Measurements from ENCODE around the gene TMBIM6. TPM values are rescaled to one million over a fixed set of nuclear protein-coding genes. Genes with fewer than 3 reads are reported as not detected.

Gene TMBIM6
- total and polyA plus RNA-seq, 9 of the 15 experiments (the other 6 are each of a cell fraction or from before 2014, with no cell fraction given) = 147 to 1,288 (median 352) TPM

DNA sequence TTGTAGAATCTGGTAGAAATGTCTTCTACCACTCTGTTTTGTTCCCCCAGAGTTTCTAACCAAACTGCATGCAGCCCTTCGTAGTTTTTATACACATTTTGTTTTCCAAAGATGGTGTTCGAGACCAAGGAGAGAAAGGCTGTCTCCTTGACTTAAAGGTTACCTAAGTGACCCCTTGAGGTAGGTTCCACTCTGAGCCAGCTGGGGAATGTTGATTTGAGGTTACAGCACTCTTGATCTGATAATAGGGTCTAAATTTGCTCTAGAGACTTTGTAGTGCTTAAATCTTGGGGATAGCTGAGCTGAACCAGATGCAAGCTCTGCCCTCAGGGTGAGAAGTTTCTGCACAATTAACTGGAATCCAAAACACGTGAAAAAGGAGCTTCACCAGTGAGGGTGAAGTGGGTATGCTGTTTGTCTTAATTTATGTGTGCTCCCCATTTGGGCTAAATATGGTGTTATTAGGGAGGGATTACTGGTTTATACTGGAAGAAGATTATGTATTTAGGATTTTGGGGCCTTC is 3.1 kb downstream of the TMBIM6 start (continued):
- TF ChIP-seq LCOR (CRISPR knock-in tag; IDR thresholded peaks at IDR 0.05) (0 out of 2 replicates have a peak, but pooled peaks have one; percentile 14), KLF6 (CRISPR knock-in tag; IDR thresholded peaks at IDR 0.05; ENCODE audit: borderline replicate concordance) (no peak), CBX2 (IDR thresholded peaks at IDR 0.05; ENCODE audit: insufficient read depth, low read length, poor library complexity, severe bottlenecking) (no peak)
- TF ChIP-seq, protein P1, sequence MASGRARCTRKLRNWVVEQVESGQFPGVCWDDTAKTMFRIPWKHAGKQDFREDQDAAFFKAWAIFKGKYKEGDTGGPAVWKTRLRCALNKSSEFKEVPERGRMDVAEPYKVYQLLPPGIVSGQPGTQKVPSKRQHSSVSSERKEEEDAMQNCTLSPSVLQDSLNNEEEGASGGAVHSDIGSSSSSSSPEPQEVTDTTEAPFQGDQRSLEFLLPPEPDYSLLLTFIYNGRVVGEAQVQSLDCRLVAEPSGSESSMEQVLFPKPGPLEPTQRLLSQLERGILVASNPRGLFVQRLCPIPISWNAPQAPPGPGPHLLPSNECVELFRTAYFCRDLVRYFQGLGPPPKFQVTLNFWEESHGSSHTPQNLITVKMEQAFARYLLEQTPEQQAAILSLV (tag; IDR thresholded peaks at IDR 0.05) = no peak
- TF ChIP-seq, protein P2, sequence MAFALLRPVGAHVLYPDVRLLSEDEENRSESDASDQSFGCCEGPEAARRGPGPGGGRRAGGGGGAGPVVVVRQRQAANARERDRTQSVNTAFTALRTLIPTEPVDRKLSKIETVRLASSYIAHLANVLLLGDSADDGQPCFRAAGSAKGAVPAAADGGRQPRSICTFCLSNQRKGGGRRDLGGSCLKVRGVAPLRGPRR (CRISPR knock-in tag; IDR thresholded peaks at IDR 0.05) = no peak

DNA sequence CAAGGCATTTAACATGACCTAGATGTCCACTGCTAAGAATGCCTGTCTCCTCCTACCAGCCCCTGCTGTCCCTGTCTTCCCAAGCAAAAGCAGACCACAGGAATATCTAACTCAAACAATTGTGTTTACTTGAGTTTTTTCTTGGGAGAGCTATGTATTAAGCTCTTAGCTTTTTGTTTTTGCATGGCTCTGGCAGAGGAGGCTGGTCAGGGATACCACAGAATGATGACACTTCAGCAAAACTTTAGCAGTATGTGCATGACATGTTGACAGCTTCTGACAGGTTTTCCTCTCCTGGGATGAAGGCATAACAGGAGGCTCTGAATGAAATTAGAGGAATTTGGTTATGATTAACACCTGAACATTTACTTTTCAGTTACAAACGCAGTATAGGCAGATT is 6.9 kb downstream of the TMBIM6 start:
- WGBS (ENCODE audit: insufficient coverage, low coverage, missing lambda C conversion rate) = 50% methylated on average over 1 of the region's 1 CpG

More for the DNA sequence above, 6.9 kb downstream of the TMBIM6 start:
- H3K9me1 ChIP-seq (ENCODE audit: control insufficient read depth, insufficient read depth, low read length) = peaks cover 4% of the 10 kb centered on the region
- no TSS peak for BruUV-seq (replicated peaks)
- H3K27me3 ChIP-seq (ENCODE audit: control insufficient read depth in 2 of 2, insufficient read depth in 2 of 2, low read length in 2 of 2) = no peaks in the 10 kb centered on the region
- FAIRE-seq (no peak), ATAC-seq (peak; percentile 28), DNase-seq (ENCODE audit: extremely low read depth in 1 of 4, low spot score in 3 of 4) (no peak)
- peaks cover 23% of the 10 kb centered on the region for H4K20me1 ChIP-seq (replicated peaks; ENCODE audit: control insufficient read depth, insufficient read depth, low read length)
- intact Hi-C loops (cut with micrococcal nuclease) (no loop called here), in situ Hi-C loops (cut with MboI) (no loop called here)
- POLR2A ChIA-PET = interaction anchor here (0.7 to 3.0 kb wide), 6 partner anchors 9 to 1131 kb away, joined by 3 to 22 read pairs (median 7); no protein-coding TSS in a partner anchor
- peak overlapping the region; percentile 35; the same call in 1 of the 3 replicates for H3K27ac ChIP-seq (ENCODE audit: extremely low read depth, low read depth, low read length)
- no peak overlapping the region for H2AFZ ChIP-seq (ENCODE audit: low read depth, low read length)
- CTCF ChIA-PET (ENCODE audit: low intra/inter-chr PET ratio) = no interaction called here
- no peak overlapping the region for H3K4me3 ChIP-seq
- peaks cover 4 to 42% of the 10 kb centered on the region in 2 experiments for H3K4me1 ChIP-seq (replicated peaks in 1 of 2; ENCODE audit: control insufficient read depth in 2 of 2, insufficient read depth in 2 of 2, low read length in 2 of 2)
- H3K9me3 ChIP-seq (replicated peaks; ENCODE audit: control insufficient read depth, insufficient read depth, low read depth, low read length) = no peaks in the 10 kb centered on the region
- no peak for TF ChIP-seq PTRF (tag; IDR thresholded peaks at IDR 0.05)
- peak; percentile 83 for TF ChIP-seq MEIS2 (IDR thresholded peaks at IDR 0.05; ENCODE audit: partially characterized antibody)
- TF ChIP-seq CEBPG (CRISPR knock-in tag; IDR thresholded peaks at IDR 0.05) = no peak
- peak in 1 of 2 experiments; percentile 67; a peak in 2 of 4 replicates for TF ChIP-seq CEBPG (tag; conservative IDR thresholded peaks at IDR 0.05 in 1 of 2, IDR thresholded peaks at IDR 0.05 in 1 of 2)
- TF ChIP-seq, protein P3, sequence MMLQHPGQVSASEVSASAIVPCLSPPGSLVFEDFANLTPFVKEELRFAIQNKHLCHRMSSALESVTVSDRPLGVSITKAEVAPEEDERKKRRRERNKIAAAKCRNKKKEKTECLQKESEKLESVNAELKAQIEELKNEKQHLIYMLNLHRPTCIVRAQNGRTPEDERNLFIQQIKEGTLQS (IDR thresholded peaks at IDR 0.05) = 0 out of 2 replicates have a peak, but pooled peaks have one; percentile 30
- TF ChIP-seq, protein P3 (CRISPR knock-in tag; conservative IDR thresholded peaks at IDR 0.05) = no peak
- peak; percentile 35; the same call in 1 of the 2 replicates for TF ChIP-seq RBFOX2 (IDR thresholded peaks at IDR 0.05; ENCODE audit: low read depth, low read length)
- TF ChIP-seq, protein P4, sequence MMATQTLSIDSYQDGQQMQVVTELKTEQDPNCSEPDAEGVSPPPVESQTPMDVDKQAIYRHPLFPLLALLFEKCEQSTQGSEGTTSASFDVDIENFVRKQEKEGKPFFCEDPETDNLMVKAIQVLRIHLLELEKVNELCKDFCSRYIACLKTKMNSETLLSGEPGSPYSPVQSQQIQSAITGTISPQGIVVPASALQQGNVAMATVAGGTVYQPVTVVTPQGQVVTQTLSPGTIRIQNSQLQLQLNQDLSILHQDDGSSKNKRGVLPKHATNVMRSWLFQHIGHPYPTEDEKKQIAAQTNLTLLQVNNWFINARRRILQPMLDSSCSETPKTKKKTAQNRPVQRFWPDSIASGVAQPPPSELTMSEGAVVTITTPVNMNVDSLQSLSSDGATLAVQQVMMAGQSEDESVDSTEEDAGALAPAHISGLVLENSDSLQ (IDR thresholded peaks at IDR 0.05) = peak; percentile 66
- H3K36me3 ChIP-seq (ENCODE audit: control insufficient read depth, insufficient read depth, low read length) = peaks cover 70% of the 10 kb centered on the region
- no peak overlapping the region for H3K4me2 ChIP-seq (ENCODE audit: insufficient read depth, low read length)
- peaks cover 99% of the 10 kb centered on the region for H3K79me2 ChIP-seq (ENCODE audit: control insufficient read depth, insufficient read depth, low read length)
- no peak overlapping the region for H3K9ac ChIP-seq (ENCODE audit: insufficient read depth in 1 of 2, low read depth in 2 of 2, low read length in 2 of 2)

Data from K562 (cell line).